ENCODE data around the gene JMJD8. TPM values are rescaled to one million over a fixed set of nuclear protein-coding genes. Genes with fewer than 3 reads are reported as not detected.
"Not testable (repeated sequence)": the region's sequence is repeated elsewhere in the genome, so short reads cannot be mapped to it uniquely, and the experiment has no call there.

JMJD8 gene
- total and polyA plus RNA-seq, 5 donors from 2014 or later = 22.7 to 36.2 (median 32.3) TPM

DNA sequence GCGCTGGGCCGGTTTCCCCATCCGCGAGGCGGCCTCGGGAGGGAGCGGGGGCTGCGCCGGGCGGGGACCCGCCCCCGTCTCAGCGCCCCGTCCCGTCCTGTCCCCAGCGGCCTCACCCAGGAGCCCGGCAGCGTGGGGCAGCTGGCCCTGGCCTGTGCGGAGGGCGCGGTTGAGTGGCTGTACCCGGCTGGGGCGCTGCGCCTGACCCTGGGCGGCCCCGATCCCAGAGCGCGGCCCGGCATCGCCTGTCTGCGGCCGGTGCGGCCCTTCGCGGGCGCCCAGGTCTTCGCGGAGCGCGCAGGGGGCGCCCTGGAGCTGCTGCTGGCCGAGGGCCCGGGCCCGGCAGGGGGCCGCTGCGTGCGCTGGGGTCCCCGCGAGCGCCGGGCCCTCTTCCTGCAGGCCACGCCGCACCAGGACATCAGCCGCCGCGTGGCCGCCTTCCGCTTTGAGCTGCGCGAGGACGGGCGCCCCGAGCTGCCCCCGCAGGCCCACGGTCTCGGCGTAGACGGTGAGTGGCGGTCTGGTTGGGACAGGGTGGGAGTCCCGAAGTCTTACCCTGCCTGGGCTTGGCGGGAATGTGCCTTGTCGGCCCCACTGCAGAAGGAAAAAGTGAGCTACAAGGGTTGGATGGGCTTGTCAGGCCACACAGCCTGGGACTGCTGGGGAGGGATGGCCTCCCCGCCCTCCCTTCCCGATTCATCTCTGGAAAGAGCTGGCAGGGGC, 31.5 kb upstream of the JMJD8 start:
- H3K9me3 Mint-ChIP-seq = no peaks in the 10 kb centered on the region
- H3K4me1 Mint-ChIP-seq = peaks cover 0 to 34% (median 12%) of the 10 kb centered on the region in 4 donors
- Histone ChIP-seq H3K4me1 (ENCODE audit: control insufficient read depth, insufficient read depth, low read length, poor library complexity, severe bottlenecking) (peaks cover 34% of the 10 kb centered on the region), H3K27ac (ENCODE audit: insufficient read depth, low read length, poor library complexity, severe bottlenecking) (no peak overlapping the region), H3K9me3 (ENCODE audit: control insufficient read depth in 2 of 2, low read length in 2 of 2) (no peaks in the 10 kb centered on the region), H3K36me3 (ENCODE audit: control insufficient read depth, insufficient read depth, low read length) (no peaks in the 10 kb centered on the region), H3K27me3 (ENCODE audit: control insufficient read depth, insufficient read depth, low read length) (no peaks in the 10 kb centered on the region), H3K4me3 (ENCODE audit: low read depth, low read length) (no peak overlapping the region)
- H3K4me3 Mint-ChIP-seq = peak overlapping the region; percentile 61 to 81 (median 78)
- DNase-seq (no peak), ATAC-seq (ENCODE audit: low read depth in 2 of 2) (peak; percentile 3 to 4)
- no peaks in the 10 kb centered on the region for H3K36me3 Mint-ChIP-seq
- no peak overlapping the region for H3K27ac Mint-ChIP-seq
- peaks cover 14% of the 10 kb centered on the region for H3K27me3 Mint-ChIP-seq

DNA sequence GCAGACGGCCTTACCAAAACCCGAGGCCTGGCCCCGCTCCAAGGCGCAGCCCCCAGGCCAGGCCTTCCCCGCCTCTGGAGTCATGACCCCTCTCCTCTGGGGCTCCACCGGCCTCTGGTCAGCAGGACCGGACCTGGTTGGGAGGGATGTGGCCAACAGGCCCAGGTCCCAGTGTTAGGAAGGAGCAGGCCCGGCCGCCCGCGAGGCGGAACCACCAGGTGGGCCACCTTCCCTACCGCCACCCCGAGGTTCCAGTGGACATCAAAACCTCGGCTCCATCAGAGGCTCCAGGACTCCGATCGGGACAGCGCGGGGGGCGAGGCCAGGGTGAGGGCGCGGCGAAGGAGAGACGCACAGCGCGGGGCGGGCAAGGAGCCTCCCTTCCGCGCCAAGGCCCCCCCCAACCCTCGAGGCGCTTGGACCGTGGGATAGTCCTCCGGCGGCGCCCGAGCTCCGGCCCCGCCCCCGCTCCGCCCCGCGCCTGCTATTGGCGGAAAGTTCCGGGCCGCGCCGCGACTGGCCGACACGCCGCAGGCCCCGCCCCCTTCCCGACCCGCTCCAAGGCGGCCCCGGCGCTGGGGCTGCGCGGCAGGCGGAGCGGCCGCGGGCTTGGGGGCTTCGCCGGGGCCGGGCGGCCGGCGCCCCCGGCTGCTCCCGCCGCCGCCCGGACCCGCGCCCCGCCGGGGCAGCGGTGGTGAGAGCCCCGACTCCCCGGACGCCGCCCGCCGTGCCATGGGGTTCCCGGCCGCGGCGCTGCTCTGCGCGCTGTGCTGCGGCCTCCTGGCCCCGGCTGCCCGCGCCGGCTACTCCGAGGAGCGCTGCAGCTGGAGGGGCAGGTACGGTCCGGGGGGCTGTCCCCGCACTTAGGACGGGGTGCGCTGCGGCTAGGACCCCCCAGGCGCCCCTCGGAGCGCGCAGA, 30.7 kb upstream of the JMJD8 start, which contains the start of gene METRN:
Gene METRN (plus strand): TSS at position 561 of the 919 bp plus-strand sequence. CDS start 172 bp downstream, at position 733.
- H3K4me3 Mint-ChIP-seq = peak within 1 kb of the TSS; percentile 61 to 81 (median 78)
- H3K27ac ChIP-seq (ENCODE audit: insufficient read depth, low read length, poor library complexity, severe bottlenecking) = no peak within 1 kb of the TSS
- no peak within 1 kb of the TSS for H3K4me3 ChIP-seq (ENCODE audit: low read depth, low read length)

DNA sequence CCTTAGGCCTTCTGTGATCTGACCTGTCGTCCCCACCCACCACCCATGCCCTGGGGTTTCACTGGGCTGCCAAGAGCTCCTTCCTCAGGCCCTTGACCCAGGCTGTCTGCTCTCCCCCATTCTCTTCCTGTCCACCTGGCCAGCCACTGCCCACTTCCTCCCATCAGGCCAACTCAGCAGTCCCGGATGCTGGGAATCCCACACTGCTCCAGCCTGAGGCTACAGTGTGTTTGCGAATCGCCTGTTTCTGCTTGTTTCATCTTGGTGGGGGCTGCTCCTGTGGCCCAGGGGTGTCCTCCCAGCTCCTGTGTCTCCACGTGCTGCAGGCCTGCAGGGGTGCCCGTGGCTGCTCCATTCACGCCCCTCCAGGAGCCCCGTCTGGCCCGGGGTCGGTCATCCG, 29.9 kb upstream of the JMJD8 start:
- Mint-ChIP-seq H3K4me1 (peaks cover 0 to 19% (median 5%) of the 10 kb centered on the region in 4 donors), H3K4me3 (peak overlapping the region in 2 of 4 donors; percentile 63 to 77), H3K27ac (no peak overlapping the region), H3K36me3 (no peaks in the 10 kb centered on the region), H3K27me3 (peaks cover 20% of the 10 kb centered on the region), H3K9me3 (no peaks in the 10 kb centered on the region)
- no peaks in the 10 kb centered on the region for H3K36me3 ChIP-seq (ENCODE audit: control insufficient read depth, insufficient read depth, low read length)
- H3K4me1 ChIP-seq (ENCODE audit: control insufficient read depth, insufficient read depth, low read length, poor library complexity, severe bottlenecking) = peaks cover 19% of the 10 kb centered on the region
- ATAC-seq (ENCODE audit: low read depth in 2 of 2) (no peak), DNase-seq (no peak)
- H3K27ac ChIP-seq (ENCODE audit: insufficient read depth, low read length, poor library complexity, severe bottlenecking) = no peak overlapping the region
- H3K9me3 ChIP-seq (ENCODE audit: control insufficient read depth in 2 of 2, low read length in 2 of 2) = no peaks in the 10 kb centered on the region
- H3K4me3 ChIP-seq (ENCODE audit: low read depth, low read length) = no peak overlapping the region
- no peaks in the 10 kb centered on the region for H3K27me3 ChIP-seq (ENCODE audit: control insufficient read depth, insufficient read depth, low read length)

More for the DNA sequence above, 30.7 kb upstream of the JMJD8 start, which contains the start of gene METRN:
- Histone ChIP-seq H3K36me3 (ENCODE audit: control insufficient read depth, insufficient read depth, low read length) (no peaks in the 10 kb centered on the region), H3K4me1 (ENCODE audit: control insufficient read depth, insufficient read depth, low read length, poor library complexity, severe bottlenecking) (peaks cover 26% of the 10 kb centered on the region), H3K27me3 (ENCODE audit: control insufficient read depth, insufficient read depth, low read length) (no peaks in the 10 kb centered on the region), H3K9me3 (ENCODE audit: control insufficient read depth in 2 of 2, low read length in 2 of 2) (no peaks in the 10 kb centered on the region)
- Mint-ChIP-seq H3K27ac (no peak within 1 kb of the TSS), H3K9me3 (no peaks in the 10 kb centered on the region), H3K27me3 (peaks cover 17% of the 10 kb centered on the region), H3K4me1 (peaks cover 0 to 27% (median 10%) of the 10 kb centered on the region in 4 donors), H3K36me3 (no peaks in the 10 kb centered on the region)
- ATAC-seq (ENCODE audit: low read depth in 2 of 2) (peak; percentile 88 to 89), DNase-seq (peak; percentile 81 to 88 (median 85))

DNA sequence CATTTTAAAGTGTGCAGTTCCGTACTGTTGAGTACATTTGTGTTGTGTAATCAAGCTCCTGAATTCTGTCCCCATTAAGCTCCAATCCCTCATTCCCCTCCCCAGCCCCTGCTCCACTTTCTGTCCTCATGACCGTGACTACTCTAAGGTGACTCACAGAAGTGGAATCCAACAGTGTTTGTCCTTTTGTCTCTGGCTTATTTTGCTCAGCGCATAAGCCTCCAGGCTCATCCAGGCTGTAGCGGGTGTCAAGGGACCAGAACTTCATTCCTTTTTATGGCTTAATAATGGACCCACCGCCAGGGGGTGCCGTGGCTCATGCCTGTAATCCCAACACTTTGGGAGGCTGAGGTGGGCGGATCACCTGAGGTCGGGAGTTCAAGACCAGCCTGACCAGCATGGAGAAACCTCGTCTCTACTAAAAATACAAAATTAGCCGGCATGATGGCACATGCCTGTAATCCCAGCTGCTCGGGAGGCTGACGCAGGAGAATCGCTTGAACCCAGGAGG, 28.7 kb upstream of the JMJD8 start:
- H3K4me1 ChIP-seq (ENCODE audit: control insufficient read depth, insufficient read depth, low read length, poor library complexity, severe bottlenecking) = peaks cover 18% of the 10 kb centered on the region
- Mint-ChIP-seq H3K27ac (peak overlapping the region in 1 of 3 donors; percentile 32), H3K4me1 (peaks cover 0 to 14% (median 2%) of the 10 kb centered on the region in 4 donors), H3K27me3 (peaks cover 32% of the 10 kb centered on the region), H3K4me3 (peak overlapping the region in 3 of 4 donors; percentile 36 to 47 (median 45))
- not testable (repeated sequence) for H3K36me3 ChIP-seq (ENCODE audit: control insufficient read depth, insufficient read depth, low read length); H3K27me3 ChIP-seq (ENCODE audit: control insufficient read depth, insufficient read depth, low read length); H3K9me3 ChIP-seq (ENCODE audit: control insufficient read depth in 2 of 2, low read length in 2 of 2); ATAC-seq (ENCODE audit: low read depth in 2 of 2); H3K27ac ChIP-seq (ENCODE audit: insufficient read depth, low read length, poor library complexity, severe bottlenecking); H3K9me3 Mint-ChIP-seq; H3K36me3 Mint-ChIP-seq; H3K4me3 ChIP-seq (ENCODE audit: low read depth, low read length)
- DNase-seq = peak in 1 of 3 donors; percentile 61

DNA sequence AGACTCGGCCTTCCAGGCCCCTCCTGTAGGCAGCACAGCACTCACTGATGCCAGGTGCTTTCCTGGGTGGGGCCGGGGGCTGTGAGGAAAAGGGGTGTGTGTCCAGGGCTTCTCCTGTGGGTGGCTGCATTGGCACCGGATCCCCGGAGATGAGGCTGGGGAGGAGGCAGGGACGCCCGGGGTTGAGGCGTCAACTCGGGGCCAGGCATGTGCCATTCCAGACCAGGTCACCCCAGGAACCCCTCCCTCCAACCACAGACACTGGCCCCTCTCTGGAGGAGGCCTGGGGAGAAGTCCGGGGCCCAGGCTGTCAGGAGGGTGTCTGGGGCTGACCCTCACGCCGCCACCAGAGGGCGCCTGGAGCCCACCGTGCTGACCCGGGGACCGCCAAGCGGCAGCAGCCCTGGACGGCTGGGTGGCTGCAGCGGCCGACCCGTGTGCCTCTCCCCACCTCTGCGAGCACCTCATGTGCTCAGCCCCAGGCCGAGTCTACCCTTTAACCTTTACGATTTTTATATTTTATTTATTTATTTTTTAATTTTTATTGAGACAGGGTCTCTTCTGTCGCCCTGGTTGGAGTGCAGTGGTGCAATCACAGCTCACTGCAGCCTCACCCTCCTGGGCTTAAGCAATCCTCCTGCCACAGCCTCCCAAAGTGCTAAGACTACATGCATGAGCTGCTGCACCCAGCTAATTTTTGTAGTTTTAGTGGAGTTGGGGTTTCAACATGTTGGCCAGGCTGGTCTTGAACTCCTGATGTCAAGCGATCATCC, 27.6 kb upstream of the JMJD8 start:
- H3K27me3 Mint-ChIP-seq = peaks cover 41% of the 10 kb centered on the region
- H3K9me3 ChIP-seq (ENCODE audit: control insufficient read depth in 2 of 2, low read length in 2 of 2) = no peaks in the 10 kb centered on the region
- no peaks in the 10 kb centered on the region for H3K9me3 Mint-ChIP-seq
- H3K36me3 ChIP-seq (ENCODE audit: control insufficient read depth, insufficient read depth, low read length) = no peaks in the 10 kb centered on the region
- no peak overlapping the region for H3K4me3 ChIP-seq (ENCODE audit: low read depth, low read length)
- DNase-seq (peak; percentile 69 to 76 (median 70)), ATAC-seq (ENCODE audit: low read depth in 2 of 2) (peak; percentile 51 to 54)
- no peak overlapping the region for H3K27ac Mint-ChIP-seq
- no peak overlapping the region for H3K27ac ChIP-seq (ENCODE audit: insufficient read depth, low read length, poor library complexity, severe bottlenecking)
- peaks cover 18% of the 10 kb centered on the region for H3K4me1 ChIP-seq (ENCODE audit: control insufficient read depth, insufficient read depth, low read length, poor library complexity, severe bottlenecking)
- H3K27me3 ChIP-seq (ENCODE audit: control insufficient read depth, insufficient read depth, low read length) = peaks cover 7% of the 10 kb centered on the region
- peaks cover 0 to 16% (median 2%) of the 10 kb centered on the region in 4 donors for H3K4me1 Mint-ChIP-seq
- H3K4me3 Mint-ChIP-seq = no peak overlapping the region
- no peaks in the 10 kb centered on the region for H3K36me3 Mint-ChIP-seq

DNA sequence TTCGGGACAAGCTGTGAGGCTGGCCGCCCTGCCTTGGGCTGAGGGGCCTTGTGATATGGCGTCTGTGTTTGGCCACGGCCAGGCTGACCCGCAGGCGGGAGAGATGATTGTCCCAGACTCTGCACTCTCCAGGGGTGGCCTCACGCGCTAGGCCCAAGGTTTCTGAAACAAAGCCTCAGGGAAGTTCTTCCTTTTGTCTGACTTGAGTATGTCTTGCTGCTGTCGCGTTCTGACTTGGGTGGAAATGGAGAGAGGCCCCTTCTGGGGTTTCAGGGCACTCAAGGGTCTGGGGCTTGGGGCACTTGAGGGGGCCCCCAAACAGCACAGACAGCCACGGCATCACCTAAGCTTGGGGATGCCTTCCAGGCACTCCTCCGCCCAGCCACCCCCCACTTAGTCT, 26.9 kb upstream of the JMJD8 start:
- DNase-seq (no peak), ATAC-seq (ENCODE audit: low read depth in 2 of 2) (no peak)
- Histone ChIP-seq H3K9me3 (ENCODE audit: control insufficient read depth in 2 of 2, low read length in 2 of 2) (no peaks in the 10 kb centered on the region), H3K27me3 (ENCODE audit: control insufficient read depth, insufficient read depth, low read length) (peaks cover 7% of the 10 kb centered on the region), H3K36me3 (ENCODE audit: control insufficient read depth, insufficient read depth, low read length) (no peaks in the 10 kb centered on the region), H3K4me3 (ENCODE audit: low read depth, low read length) (no peak overlapping the region), H3K27ac (ENCODE audit: insufficient read depth, low read length, poor library complexity, severe bottlenecking) (no peak overlapping the region), H3K4me1 (ENCODE audit: control insufficient read depth, insufficient read depth, low read length, poor library complexity, severe bottlenecking) (peaks cover 24% of the 10 kb centered on the region)
- Mint-ChIP-seq H3K27ac (no peak overlapping the region), H3K4me1 (peaks cover 0 to 16% (median 2%) of the 10 kb centered on the region in 4 donors), H3K4me3 (no peak overlapping the region), H3K27me3 (peaks cover 42% of the 10 kb centered on the region), H3K36me3 (no peaks in the 10 kb centered on the region), H3K9me3 (no peaks in the 10 kb centered on the region)

DNA sequence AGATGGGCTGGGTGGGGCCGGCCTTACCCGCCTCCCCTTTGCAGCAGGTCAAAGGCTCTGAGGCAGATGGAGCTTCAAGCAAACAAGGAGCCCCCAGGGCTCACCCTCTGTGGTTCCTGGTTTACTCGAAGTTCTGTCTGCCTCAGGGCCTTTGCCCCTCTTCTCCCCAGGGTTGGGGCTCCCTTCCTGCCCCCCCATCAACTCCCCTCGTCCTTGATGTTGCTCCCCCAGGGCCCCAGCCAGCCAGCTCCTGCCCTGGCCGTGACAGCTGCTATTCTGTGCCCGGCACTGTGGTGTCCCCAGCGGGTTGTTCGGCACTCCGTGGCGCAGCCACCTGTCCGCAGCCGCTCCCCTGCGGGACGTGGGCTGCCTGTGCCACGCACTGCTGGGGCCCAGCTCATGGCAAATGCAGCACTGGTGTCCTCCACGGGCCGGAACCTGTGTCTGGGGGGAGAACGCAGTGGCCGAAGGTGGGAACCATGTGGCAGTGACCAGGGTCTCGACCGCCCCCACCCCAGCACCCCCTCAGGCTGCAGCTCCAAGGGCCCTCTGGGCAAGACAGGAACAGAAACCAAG, 26.5 kb upstream of the JMJD8 start:
- Histone ChIP-seq H3K36me3 (ENCODE audit: control insufficient read depth, insufficient read depth, low read length) (no peaks in the 10 kb centered on the region), H3K4me3 (ENCODE audit: low read depth, low read length) (no peak overlapping the region), H3K4me1 (ENCODE audit: control insufficient read depth, insufficient read depth, low read length, poor library complexity, severe bottlenecking) (peaks cover 21% of the 10 kb centered on the region), H3K27me3 (ENCODE audit: control insufficient read depth, insufficient read depth, low read length) (peaks cover 7% of the 10 kb centered on the region), H3K27ac (ENCODE audit: insufficient read depth, low read length, poor library complexity, severe bottlenecking) (no peak overlapping the region), H3K9me3 (ENCODE audit: control insufficient read depth in 2 of 2, low read length in 2 of 2) (no peaks in the 10 kb centered on the region)
- peaks cover 42% of the 10 kb centered on the region for H3K27me3 Mint-ChIP-seq
- no peak for ATAC-seq (ENCODE audit: low read depth in 2 of 2)
- no peaks in the 10 kb centered on the region for H3K36me3 Mint-ChIP-seq
- no peak overlapping the region for H3K4me3 Mint-ChIP-seq
- H3K4me1 Mint-ChIP-seq = peaks cover 0 to 13% (median 2%) of the 10 kb centered on the region in 4 donors
- DNase-seq = no peak
- no peak overlapping the region for H3K27ac Mint-ChIP-seq
- H3K9me3 Mint-ChIP-seq = no peaks in the 10 kb centered on the region
